Glutamatergic neuron (in vitro differentiated cells): ENCODE data around the gene GRAP2. TPM values are rescaled to one million over a fixed set of nuclear protein-coding genes. Genes with fewer than 3 reads are reported as not detected.
"Not testable (repeated sequence)": the region's sequence is repeated elsewhere in the genome, so short reads cannot be mapped to it uniquely, and the experiment has no call there.

Experiments used
- DNase-seq: peaks from one replicate; pipeline ENCODE4 v3.0.0; 2022
- H3K27ac Mint-ChIP-seq: one replicate; pipeline ENCODE4 v1.8.0; 2020; ENCODE audit warnings: mild to moderate bottlenecking, mixed read lengths, inconsistent platforms; ENCODE audit not compliant: unreplicated experiment
- H3K27me3 Mint-ChIP-seq: one replicate; pipeline ENCODE4 v1.8.0; 2020; ENCODE audit warnings: mild to moderate bottlenecking, moderate library complexity, mixed read lengths, inconsistent platforms; ENCODE audit not compliant: unreplicated experiment
- H3K36me3 Mint-ChIP-seq: one replicate; pipeline ENCODE4 v1.8.0; 2020; ENCODE audit warnings: mild to moderate bottlenecking, mixed read lengths, inconsistent platforms; ENCODE audit not compliant: unreplicated experiment
- H3K4me1 Mint-ChIP-seq: one replicate; pipeline ENCODE4 v1.8.0; 2020; ENCODE audit warnings: mild to moderate bottlenecking, low read depth, mixed read lengths, inconsistent platforms; ENCODE audit not compliant: unreplicated experiment
- H3K4me3 Mint-ChIP-seq: one replicate; pipeline ENCODE4 v1.8.0; 2020; ENCODE audit warnings: mild to moderate bottlenecking, mixed read lengths, inconsistent platforms; ENCODE audit not compliant: unreplicated experiment
- H3K9me3 Mint-ChIP-seq: one replicate; pipeline ENCODE4 v1.8.0; 2020; ENCODE audit warnings: mild to moderate bottlenecking, moderate library complexity, mixed read lengths, inconsistent platforms; ENCODE audit not compliant: unreplicated experiment
- total RNA-seq: library from RNA; stranded (reverse); fragmentation: NEBNext Ultra II Directional; extraction: Animal tissue kit (Norgen Biotek cat#: 25700); gene quantifications from one replicate; pipeline ENCODE4 v1.2.1, GENCODE V29; 2021; ENCODE audit not compliant: unreplicated experiment
- TF ChIP-seq, protein P1 (sequence below): fragments of 200-600 bp; sonication (generic); IDR thresholded peaks from one replicate; pipeline ENCODE4 v1.5.0; 2021; ENCODE audit not compliant: partially characterized antibody, unreplicated experiment

Gene GRAP2
- total RNA-seq, 1 donor from 2014 or later = not detected

DNA sequence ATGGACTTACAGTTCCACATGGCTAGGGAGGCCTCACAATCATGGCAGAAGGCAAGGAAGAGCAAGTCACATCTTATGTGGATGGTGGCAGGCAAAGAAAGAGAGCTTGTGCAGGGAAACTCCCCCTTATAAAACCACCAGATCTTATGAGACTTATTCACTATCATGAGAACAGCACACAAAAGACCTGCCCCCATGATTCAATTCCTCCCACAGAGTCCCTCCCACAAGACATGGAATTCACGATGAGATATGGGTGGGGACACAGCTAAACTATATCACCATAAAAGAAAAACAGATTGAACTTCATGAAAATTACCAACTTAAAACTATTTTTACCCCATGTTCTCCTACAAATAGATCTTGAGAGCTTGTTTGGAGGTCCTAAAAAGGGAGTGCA is 26.9 kb upstream of the GRAP2 start:
- TF ChIP-seq, protein P1, sequence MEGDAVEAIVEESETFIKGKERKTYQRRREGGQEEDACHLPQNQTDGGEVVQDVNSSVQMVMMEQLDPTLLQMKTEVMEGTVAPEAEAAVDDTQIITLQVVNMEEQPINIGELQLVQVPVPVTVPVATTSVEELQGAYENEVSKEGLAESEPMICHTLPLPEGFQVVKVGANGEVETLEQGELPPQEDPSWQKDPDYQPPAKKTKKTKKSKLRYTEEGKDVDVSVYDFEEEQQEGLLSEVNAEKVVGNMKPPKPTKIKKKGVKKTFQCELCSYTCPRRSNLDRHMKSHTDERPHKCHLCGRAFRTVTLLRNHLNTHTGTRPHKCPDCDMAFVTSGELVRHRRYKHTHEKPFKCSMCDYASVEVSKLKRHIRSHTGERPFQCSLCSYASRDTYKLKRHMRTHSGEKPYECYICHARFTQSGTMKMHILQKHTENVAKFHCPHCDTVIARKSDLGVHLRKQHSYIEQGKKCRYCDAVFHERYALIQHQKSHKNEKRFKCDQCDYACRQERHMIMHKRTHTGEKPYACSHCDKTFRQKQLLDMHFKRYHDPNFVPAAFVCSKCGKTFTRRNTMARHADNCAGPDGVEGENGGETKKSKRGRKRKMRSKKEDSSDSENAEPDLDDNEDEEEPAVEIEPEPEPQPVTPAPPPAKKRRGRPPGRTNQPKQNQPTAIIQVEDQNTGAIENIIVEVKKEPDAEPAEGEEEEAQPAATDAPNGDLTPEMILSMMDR = no peak
- Mint-ChIP-seq H3K9me3 (peaks cover 1% of the 10 kb centered on the region), H3K4me3 (no peak overlapping the region), H3K36me3 (no peaks in the 10 kb centered on the region), H3K27ac (no peak overlapping the region), H3K4me1 (no peaks in the 10 kb centered on the region), H3K27me3 (no peaks in the 10 kb centered on the region)
- DNase-seq = no peak

DNA sequence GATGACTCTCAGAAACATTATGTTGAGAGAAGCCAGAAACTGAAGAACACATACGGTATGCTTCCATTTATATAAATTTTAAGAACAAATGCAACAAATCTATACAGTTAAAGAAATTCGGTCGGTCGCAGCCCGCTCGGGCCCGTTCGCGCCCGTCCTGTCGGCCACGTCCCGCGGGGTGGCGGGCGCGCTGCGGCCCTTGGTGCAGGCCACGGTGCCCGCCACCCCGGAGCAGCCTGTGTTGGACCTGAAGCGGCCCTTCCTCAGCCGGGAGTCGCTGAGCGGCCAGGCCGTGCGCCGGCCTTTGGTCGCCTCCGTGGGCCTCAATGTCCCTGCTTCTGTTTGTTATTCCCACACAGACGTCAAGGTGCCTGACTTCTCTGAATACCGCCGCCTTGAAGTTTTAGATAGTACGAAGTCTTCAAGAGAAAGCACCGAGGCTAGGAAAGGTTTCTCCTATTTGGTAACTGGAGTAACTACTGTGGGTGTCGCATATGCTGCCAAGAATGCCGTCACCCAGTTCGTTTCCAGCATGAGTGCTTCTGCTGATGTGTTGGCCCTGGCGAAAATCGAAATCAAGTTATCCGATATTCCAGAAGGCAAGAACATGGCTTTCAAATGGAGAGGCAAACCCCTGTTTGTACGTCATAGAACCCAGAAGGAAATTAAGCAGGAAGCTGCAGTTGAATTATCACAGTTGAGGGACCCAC is 25.6 kb upstream of the GRAP2 start:
- not testable (repeated sequence) for H3K9me3 Mint-ChIP-seq

DNA sequence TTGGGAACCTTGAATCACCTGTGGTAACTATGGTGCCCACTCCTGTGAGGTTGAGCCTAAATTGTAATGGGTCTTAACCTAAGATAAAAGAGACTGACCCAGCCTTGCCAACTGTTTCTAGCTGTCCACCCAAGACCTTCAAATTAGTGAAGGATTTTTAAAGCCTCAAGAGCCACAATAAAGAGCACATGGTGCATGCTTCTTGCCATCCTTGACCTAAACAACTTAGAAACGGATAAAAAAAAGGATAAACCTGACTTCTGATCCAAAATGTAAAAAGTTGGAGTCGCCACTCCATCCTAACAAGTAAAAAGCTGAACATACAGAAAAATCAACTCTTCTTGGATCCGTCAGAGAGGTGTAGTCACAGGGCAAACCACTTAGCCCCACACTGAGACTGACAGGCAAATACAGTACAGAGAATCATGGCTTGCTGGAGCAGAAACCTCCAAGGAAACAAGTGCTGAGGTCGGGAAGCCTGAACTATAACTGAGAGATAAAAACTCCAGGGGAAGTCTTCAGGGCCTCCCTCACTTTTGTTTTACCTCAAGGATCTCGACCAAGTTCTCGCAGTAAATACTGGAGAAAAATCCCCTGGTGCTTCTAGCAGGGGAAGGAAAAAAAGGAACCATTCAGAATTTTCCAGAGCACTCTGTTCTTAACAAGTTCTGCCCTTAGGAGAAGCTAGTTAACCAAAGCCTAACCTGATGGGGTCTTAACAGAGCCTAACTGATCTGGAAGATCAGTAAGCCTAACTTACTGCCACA is 23.6 kb upstream of the GRAP2 start:
- no peak overlapping the region for H3K4me3 Mint-ChIP-seq
- no peak for DNase-seq
- no peak overlapping the region for H3K27ac Mint-ChIP-seq
- no peaks in the 10 kb centered on the region for H3K9me3 Mint-ChIP-seq
- H3K27me3 Mint-ChIP-seq = no peaks in the 10 kb centered on the region
- TF ChIP-seq, protein P1 = no peak
- H3K36me3 Mint-ChIP-seq = no peaks in the 10 kb centered on the region
- no peaks in the 10 kb centered on the region for H3K4me1 Mint-ChIP-seq

More for the DNA sequence above, 25.6 kb upstream of the GRAP2 start:
- not testable (repeated sequence) for H3K27me3 Mint-ChIP-seq, DNase-seq, H3K4me3 Mint-ChIP-seq, H3K36me3 Mint-ChIP-seq, H3K27ac Mint-ChIP-seq, H3K4me1 Mint-ChIP-seq

DNA sequence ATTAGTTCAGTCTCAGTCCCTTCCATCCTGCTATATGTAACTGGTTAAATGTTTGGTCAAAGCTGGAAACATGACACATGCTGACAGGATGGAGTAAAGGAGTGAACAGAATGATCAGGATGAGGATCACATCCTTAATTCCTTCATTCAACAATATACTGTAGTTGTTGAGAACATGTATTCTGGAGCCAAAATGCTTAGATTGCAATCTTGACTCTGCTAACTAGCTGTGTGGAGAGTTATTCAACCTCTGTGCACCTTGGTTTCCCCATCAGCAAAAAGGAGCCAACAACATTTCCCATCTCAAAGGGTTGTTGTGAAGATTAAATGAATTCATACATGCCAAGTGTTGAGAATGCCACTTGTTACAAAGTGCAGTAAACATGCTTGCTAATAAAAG is 20.2 kb upstream of the GRAP2 start:
- no peaks in the 10 kb centered on the region for H3K9me3 Mint-ChIP-seq
- TF ChIP-seq, protein P1 = no peak
- H3K27me3 Mint-ChIP-seq = no peaks in the 10 kb centered on the region
- DNase-seq = no peak
- H3K4me1 Mint-ChIP-seq = no peaks in the 10 kb centered on the region
- no peak overlapping the region for H3K27ac Mint-ChIP-seq
- H3K4me3 Mint-ChIP-seq = no peak overlapping the region
- peaks cover 5% of the 10 kb centered on the region for H3K36me3 Mint-ChIP-seq

DNA sequence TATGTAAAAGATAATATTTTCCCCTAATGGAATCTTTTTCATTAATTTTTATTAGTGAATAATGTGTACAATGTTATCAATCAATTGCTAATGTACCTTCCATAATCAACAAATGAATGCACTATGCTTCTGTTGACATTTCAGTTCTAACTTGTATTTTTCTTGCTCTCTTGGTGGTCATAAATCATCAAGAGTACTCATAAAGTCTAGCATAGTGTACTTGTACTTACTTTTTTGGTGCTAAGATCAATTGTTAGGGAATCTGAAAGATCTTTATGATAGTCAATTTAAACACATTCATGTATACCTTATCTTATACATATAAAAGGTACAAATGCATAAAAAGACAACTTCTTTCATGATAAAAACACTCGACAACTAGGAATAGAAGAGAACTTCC is 17.8 kb upstream of the GRAP2 start:
- no peak for DNase-seq
- H3K36me3 Mint-ChIP-seq = peaks cover 5% of the 10 kb centered on the region
- H3K27ac Mint-ChIP-seq = no peak overlapping the region
- H3K4me1 Mint-ChIP-seq = no peaks in the 10 kb centered on the region
- no peaks in the 10 kb centered on the region for H3K27me3 Mint-ChIP-seq
- no peaks in the 10 kb centered on the region for H3K9me3 Mint-ChIP-seq
- TF ChIP-seq, protein P1 = no peak
- no peak overlapping the region for H3K4me3 Mint-ChIP-seq

DNA sequence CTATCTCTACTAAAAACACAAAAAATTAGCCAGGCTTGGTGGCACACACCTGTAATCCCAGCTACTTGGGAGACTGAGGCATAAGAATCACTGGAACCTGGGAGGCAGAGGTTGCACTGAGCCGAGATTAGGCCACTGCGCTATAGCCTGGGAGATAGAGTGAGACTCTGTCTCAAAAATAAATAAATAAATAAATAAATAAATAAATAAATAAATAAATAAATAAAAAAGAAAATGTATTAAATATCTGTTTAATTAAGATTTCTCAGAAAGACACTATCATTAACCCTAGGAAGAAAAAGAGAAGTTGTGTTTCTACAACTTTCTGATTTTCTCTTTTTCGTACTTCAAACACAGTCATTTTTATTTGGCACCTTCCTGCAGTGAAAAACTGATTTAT is 11.0 kb upstream of the GRAP2 start:
- H3K4me3 Mint-ChIP-seq, H3K27ac Mint-ChIP-seq, DNase-seq, H3K36me3 Mint-ChIP-seq, H3K4me1 Mint-ChIP-seq, H3K9me3 Mint-ChIP-seq, H3K27me3 Mint-ChIP-seq: not testable (repeated sequence)
